Suprapubic skin (tissue), 4 donors: ENCODE results near the gene MNS1.

ENCODE experiments used
- EP300 ChIP-seq: sonication (generic); formaldehyde crosslinking; IDR thresholded peaks from one replicate; pipeline ENCODE4 v1.6.1; 2017; ENCODE audit warnings: antibody characterized with exemption
- POLR2A ChIP-seq, 2 donors: fragments of 450-650 bp; IDR thresholded peaks; one replicate each; pipeline ENCODE4 v1.6.1; 2017; ENCODE audit warnings: antibody characterized with exemption in 2 of 2, mild to moderate bottlenecking in 2 of 2, moderate library complexity in 2 of 2
- POLR2AphosphoS5 ChIP-seq, 3 donors: sonication (generic); formaldehyde crosslinking; IDR thresholded peaks; one replicate each; pipeline ENCODE4 v1.6.1; 2017; ENCODE audit warnings: antibody characterized with exemption in 3 of 3
- TF ChIP-seq, protein P1 (sequence below), 2 donors: fragments of 200-600 bp in 1 of 2; fragments of 450-650 bp in 1 of 2; sonication (generic) in 1 of 2; IDR thresholded peaks; one replicate each; pipeline ENCODE4 v1.5.1; 2016 to 2019; ENCODE audit warnings: antibody characterized with exemption in 2 of 2, mild to moderate bottlenecking in 1 of 2, moderate library complexity in 1 of 2

DNA sequence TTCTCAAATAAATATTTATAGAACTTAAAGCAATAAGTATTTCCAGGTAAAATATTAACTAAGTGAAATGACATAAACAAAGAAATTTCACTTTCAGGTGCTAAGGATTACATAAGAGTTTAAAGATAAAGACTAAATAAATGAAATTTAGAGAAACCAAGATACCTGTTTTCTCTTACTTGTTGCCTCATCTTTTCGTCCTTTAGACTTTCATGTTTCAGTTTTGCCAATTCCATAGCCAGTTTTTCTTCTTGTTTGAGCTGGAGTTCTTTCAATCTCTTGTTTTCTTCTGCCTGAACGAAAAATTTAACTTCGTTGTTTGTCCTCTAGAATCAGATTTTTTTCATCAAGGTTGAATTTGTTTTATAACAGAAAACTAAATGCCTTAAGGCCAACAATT, 8.7 kb downstream of the MNS1 start:
- no peak for TF ChIP-seq POLR2A (IDR thresholded peaks at IDR 0.05)
- TF ChIP-seq, protein P1, sequence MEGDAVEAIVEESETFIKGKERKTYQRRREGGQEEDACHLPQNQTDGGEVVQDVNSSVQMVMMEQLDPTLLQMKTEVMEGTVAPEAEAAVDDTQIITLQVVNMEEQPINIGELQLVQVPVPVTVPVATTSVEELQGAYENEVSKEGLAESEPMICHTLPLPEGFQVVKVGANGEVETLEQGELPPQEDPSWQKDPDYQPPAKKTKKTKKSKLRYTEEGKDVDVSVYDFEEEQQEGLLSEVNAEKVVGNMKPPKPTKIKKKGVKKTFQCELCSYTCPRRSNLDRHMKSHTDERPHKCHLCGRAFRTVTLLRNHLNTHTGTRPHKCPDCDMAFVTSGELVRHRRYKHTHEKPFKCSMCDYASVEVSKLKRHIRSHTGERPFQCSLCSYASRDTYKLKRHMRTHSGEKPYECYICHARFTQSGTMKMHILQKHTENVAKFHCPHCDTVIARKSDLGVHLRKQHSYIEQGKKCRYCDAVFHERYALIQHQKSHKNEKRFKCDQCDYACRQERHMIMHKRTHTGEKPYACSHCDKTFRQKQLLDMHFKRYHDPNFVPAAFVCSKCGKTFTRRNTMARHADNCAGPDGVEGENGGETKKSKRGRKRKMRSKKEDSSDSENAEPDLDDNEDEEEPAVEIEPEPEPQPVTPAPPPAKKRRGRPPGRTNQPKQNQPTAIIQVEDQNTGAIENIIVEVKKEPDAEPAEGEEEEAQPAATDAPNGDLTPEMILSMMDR (IDR thresholded peaks at IDR 0.05) = no peak
- TF ChIP-seq POLR2AphosphoS5 (IDR thresholded peaks at IDR 0.05) = no peak
- TF ChIP-seq EP300 = no peak
